ENCODE data around the gene ACTN1.

ACTN1 gene

DNA sequence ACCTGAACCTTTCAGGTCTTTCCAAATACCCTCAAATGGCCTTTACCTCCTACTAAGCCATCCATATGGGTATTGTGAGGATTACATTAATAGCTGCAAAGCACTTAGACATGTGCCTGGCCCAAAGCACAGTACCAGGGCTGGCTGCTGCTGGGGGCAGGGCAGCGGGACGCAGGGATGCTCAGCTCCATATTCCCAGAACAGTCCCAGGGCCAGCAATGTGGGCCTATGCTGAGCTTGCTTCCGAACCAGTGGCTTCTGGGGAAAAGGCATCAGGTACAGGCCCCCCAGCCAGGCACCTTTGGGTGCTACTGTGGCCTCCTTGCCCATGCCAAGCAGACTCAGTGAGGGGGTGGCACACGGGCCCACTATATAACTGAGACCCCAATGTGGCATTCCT is 10.4 kb downstream of the ACTN1 start:
- DNase-seq = no peak

DNA sequence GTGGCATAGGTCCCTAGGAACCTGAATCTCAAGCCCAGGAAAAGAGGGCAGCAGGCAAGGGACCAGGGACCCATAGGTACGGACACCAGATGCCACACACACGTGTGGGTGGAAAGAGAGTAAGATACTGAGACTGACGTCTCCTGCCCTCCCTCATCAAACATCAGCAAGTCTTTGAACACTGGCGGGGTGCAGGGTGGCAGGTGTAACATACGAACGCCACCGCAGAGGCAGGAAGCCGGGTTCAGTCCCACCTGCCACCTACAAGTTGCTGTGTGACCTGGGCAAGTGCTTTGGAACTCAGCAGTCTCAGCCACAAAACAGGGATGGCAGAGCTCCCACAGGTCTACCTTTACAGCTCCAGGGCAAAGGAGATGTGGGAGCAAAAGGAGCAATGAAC is 11.1 kb downstream of the ACTN1 start:
- DNase-seq = peak; percentile 12

DNA sequence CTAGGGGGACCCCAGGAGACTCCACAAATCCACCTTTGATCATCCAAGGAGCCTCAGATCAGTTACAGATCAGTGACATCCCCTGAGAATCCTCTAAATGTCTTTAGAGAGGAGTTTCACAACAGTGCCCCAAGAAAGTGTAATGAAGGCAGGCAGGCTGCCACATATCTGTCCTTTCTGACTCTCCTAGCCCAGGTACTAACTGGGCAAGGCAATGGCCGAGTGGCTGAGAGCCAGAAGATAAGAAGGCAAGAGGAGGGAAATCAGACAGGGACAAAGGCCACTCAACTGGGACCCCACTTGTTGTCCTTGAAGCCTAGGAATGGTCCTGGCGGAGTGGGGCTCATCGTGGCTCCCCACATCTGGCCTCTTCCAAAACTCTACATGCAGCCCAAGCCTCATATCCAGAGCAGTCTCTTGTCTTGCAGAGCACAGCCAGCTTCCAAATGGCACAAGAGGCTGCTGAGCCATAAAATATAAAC is 11.6 kb downstream of the ACTN1 start:
- DNase-seq = no peak

DNA sequence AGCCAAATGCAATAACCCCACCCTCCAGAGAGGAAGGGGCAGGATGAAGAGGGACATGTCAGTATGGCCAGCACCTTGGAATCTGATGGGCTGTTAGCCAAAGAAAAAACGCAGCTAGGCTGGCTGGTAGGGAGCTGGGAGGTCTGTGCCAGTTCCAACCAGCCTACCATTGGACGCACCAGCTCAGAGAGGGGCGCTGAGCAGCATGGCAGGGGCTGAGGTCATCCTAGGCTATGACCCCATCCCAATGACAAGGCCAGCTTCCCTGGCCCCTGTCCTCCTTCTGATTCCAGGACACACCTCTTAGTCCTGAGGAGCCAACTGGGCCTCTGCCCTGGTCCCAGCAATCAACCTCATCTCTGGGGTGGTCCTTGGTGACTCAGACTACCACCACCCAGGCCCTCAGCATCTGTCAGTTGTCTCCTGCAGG is 12.2 kb downstream of the ACTN1 start:
- no peak for DNase-seq

DNA sequence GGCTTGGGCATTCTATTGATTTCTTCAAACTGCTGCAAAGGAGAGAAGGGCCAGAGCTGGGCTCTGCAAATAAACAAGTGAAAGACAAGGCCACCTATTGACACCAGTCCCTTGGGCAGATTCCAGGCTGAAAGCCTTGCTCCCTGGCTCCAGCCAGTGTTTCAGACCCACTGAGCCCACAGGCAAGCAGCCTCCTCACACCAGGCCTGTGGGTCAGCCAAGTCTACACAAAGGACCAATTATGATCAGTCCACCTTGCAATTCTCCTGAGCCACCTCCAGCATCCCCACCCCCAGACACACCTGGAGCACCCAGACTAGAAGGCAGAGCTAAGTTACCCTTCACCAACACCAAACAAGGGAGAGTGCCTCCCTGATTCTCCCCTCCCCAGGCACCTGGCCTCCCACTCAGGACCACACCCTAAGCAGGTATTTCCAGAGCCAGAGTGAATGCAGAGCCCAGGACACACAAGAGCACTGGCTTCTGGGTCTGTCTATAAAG is 13.8 kb downstream of the ACTN1 start:
- DNase-seq = no peak

DNA sequence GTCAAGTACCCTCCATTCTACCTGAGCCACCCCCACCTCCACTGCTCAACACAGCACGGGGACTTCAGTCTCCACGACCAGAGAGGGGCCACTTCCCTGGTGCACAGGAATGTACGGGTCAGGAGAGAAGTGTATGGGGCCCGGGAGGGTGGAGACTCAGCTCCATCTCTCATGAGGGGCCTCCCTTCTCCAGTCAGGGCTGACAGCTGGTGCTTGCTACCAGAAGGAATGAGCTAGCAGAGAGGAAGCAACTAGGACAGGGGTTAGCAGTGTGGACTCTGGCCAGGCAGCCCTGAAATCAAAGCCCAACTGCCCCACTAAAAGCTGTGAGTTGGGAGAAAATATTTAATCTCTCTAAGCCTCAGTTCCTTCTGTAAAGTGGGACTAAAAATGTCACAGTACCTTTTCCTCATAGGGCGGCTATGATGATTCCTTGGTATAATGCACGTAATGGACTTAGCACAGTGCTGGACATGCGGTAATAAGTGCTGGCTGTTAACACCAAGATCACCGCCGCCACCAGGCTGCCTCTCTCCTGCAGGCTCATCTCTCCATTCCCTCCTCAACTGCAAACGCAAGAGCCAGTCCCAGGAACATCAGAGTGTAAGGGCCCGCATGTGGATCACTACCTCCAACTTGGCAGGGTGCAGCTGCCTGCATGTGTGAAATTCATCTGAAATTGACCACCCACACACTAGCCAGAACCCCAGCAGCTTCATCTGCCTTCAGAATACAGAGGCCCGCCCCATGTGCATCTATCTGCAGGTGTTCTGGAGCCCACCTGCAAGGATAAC is 14.6 kb downstream of the ACTN1 start:
- DNase-seq = no peak

DNA sequence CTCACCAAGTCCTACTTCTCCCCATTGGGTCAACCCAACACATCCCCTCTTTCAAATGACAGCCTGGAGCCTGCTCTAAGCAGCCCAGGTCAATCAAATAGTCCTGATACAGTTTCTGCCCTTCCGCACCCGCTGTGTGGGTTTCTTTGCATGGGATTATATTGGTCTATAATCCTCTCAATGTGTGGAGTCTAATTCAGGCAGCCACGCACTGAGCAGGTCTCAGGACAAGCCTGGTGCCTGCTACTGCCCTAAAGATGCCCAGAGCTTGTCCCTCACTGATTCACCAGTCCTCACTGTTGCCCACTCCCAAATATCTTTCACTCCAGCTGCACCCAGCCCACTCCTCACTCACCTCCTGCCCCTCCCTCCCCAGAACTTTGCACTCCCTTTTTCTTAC is 16.4 kb downstream of the ACTN1 start:
- no peak for DNase-seq

DNA sequence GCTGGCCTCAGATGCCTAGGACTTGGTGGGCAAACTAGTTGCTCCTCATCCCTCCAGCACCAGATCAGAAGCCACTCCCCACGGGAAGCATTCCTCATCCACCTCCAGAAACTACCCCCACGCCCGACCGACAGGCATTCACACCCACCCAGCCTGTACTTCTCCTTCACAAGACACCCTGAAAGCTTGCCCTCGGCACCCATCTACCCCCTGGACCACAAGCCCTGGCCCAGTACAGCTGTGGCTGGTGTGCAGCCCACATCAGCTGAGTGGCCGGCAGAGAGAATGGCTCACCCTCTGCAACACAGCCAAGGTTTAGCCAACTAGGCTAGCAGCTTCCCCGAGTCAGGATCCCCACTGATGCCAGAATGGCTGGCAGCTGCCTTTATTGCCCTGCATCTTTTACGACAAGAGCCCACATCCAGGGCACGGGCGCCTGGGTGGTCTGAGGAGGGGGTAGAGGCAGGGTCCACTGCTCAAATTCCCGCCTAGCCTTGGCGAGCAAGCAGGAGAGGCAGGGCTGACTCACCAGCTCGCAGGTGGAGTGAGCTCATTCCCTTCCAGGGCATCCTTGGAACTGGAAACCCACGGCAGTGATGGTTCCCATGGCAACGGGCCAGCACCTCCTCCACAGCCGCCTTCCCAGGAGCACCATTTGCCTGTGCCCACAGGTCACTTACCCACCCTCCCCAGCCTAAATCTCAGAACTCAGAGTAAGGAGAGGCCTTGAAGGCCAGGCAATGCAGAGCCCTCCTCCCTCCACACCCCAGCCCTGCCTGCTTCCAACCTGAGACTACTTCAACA is 17.1 kb downstream of the ACTN1 start:
- no peak for DNase-seq

DNA sequence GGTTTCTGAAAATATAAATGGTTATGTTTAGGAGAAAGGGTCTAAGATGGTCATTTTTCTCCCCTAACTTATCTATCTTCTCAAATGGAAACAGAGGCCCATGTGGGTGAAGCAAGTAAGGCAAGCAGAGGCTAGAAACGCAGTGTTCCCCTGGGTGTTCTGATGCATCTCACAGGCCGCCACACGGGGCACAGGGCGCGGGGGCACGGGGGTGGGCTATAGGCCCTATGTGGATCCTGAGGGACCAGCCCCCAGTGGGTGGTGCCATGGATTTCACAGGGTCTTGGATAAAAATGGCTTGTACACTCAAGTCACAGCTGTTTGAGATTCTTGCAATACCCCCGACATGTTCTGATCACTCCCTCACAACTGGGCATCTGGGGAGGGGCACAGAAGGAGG is 17.7 kb downstream of the ACTN1 start:
- DNase-seq = no peak

DNA sequence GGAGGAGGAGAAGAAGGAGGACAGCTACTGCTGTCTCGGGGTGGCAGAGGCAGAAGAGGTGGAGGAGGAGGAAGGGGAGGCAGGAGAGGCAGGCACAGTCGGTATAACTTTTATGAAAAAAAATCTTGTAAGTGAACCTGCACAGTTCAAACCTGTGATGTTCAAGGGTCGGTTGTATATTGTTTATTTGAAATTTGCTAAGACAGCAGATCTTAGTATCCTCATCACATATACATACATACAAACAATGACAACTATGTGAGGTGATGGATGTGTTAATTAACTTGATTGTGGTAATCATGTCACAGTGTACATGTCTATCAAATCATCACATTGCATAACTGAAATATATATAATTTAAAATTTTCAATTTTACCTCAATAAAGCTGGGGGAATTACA is 19.0 kb downstream of the ACTN1 start:
- no peak for DNase-seq

DNA sequence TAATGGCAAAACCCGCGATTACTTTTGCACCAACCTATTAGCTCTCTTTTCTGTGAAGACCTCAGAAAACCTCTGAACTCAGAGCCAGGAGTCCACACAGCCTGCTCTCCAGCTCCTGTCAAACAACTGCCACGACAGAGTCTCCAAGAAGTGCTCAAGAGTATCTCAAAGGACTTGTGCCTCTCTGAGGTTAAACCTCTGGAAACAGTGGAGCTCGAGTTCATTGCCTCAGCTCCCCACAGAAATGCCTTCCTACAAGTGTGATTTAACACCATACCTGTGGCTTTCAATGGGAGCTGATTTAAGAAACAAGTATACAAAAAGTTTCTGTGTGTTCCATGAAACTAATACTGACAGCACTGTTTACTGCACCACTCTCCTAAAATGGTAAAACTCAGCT is 20.1 kb downstream of the ACTN1 start:
- DNase-seq = no peak

DNA sequence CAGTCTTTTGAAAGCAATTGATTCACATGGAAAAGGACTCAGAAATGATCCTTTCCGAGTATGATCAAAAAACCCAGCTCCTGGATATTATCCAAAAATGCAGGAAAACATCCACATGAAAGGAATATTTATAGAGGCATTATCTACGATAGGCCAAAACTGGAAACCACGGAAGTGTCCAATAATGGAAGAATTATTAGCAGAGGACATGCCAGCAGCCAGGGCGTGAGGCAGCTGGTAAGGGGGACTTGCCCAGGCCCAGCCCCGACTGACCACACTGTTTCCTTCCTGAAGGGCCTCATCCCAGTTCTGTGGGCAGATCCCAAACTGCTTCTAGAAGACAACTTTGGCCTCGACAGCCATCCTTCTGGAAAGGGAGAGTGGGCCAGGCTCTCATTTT is 20.5 kb downstream of the ACTN1 start:
- DNase-seq = no peak

DNA sequence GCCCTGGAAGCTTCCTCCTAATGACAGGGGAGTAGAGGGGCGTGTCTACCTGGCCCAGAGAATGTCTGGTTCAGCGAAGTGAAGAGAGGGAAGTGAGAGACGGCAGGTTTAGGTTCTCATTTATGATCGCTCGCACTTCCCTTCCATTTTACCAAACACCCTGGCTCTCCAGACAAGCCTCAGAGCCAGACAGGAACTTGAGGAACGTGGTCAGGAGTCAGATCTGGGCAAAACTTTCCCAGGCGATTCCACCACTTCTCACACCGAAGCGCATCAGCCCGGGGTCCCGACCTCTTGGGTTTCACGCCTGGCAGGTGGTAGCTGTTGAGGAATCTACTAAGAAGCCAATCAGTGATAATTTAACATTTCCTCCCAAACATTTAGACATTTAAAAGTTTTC is 21.3 kb downstream of the ACTN1 start:
- DNase-seq = no peak

DNA sequence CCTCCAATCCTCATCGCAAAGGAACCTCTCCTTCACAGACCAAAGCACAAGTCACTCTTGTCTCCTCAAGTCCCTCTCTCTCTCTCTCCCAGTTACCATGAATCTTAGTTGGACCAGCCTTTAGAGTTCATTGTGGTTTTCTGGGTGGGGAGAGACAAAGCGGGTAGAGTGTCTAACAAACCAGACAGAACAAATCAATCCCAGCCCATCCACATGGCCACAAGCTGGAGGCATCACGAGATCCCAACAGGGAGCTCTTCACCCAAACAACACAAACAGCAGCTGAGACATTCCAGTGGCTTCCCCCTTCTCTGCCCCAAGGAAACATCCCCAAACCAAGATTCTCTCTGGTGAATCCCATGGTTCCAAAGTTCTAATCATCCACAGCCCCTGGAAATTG is 22.4 kb downstream of the ACTN1 start:
- DNase-seq = no peak

DNA sequence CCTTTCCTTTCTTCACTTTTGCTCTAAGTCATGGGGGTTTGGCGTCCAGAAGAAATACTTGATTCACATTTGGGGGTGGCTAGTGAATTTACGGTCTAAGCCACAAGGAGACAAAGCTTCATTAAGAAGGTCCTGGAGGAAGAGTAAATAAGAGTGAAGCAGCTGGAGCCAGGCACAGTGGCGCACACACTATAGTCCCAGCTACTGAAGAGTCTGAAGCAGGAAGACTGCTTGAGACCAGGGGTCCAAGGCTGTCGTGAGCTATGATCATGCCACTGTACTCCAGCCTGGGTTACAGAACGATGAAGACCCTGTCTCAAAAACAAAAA is 23.3 kb downstream of the ACTN1 start:
- DNase-seq = no peak

DNA sequence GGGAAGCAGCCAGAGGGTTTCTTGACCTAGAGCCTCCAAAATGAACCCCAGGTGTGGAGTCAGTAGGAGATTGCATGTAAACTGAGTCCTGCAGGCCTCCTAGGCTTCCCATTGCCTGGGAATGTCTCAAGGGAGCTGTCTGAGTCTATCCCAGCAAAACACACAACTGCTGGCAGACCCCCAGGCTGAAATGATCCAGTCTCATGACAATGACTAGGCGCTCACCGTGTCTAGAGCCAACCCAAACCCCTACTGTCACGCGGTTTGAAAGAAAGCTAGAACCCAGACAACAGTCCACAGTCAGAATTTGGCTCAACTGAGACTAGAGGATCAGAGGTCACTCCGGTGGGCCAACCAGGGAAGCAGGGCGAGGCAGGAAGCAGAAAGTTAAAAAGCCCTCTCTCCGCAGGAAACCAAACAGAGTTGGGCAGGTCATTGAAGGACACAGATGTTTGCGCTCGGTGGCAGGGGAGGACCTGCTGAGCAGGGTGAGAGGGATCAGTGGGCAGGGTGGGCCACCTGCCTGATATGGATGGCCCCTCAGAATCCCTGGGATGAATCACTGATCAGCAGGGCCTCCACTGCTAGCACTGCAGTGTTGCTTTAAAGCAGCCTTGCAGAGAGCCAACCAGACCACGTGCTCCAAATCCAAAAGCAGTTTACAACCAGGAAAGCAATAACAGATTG is 23.8 kb downstream of the ACTN1 start:
- no peak for DNase-seq

DNA sequence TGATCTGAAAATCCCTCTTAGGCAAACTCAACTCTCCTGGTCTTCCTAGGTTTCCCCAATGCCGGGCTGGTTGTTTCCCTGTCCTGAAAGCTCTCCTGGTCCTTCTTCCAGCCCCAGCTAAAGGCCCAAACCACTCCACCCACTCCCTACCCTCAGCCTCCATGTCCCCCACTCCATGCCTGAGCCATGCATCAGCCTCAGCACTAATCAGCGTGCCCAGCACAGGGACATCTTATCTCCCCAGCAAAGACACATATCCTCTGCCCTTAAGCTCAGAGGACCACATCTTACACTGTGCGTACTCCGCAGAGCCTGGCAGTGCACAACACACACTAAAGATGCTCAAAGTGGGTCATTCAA is 25.9 kb downstream of the ACTN1 start:
- DNase-seq = no peak

DNA sequence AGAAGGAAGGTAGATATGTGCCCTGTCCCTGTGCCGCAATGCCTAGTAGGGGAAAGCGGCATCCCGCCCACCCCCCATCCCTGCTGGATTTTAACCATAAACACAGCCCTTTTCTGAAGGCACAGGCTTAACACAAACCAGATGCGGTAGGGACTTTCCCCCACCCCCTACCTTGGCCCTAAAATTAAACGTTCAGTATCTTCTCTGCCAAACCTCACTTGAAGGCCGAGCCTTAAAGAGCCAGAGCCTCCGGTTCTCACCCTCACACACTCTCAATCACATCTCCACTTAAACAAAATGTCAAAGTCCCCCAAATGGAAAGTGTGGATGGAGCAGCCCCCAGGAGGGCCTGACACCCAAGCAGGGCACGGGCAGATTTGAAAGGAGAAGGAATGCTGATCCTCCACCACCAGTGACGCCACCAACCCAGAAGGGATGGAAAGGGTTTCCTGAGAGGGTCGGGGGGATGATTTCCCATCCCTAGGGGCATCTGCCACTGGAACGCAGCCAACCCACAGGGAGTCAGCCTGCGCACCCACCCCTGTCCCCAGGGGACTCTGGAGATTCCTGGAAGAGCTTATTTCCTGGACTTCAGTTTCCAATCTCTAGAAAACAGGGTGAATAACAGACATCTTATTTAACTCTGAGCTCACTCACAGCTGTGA is 26.4 kb downstream of the ACTN1 start:
- DNase-seq = no peak

DNA sequence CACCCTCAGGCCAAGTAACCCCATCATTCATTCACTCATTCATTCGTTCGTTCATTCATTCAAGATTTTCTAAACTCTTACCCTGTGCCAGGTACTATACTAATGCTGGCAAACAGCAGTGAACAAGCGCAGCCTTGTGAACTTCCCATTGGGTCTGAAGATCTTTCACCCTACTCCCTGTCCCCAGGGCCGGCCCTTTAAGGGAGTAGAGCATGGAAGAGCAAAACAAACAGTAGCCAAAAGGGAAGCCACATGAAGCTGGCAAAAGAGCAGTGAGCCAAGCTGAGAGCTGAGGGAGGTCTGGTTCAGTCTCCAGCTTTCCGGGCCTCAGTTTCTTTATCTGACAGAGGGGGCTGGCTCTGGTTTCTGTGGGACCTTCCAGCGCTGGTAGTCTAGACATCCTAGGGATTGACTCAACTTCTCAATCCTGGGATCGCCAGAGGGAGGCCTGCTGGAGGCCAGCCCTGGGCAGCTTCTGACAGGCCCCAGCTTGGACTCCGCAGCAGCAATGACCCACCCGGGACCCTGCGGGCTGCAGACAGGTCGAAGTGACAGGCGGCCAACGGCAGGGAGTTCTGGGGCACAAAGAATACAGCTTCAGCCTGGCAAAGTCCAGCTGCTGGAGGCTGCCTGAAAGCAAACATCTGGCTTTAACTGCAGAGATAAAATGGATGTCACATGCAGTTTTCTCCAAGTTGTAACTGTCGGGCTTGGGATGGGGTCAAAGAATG is 27.1 kb downstream of the ACTN1 start:
- DNase-seq = no peak

DNA sequence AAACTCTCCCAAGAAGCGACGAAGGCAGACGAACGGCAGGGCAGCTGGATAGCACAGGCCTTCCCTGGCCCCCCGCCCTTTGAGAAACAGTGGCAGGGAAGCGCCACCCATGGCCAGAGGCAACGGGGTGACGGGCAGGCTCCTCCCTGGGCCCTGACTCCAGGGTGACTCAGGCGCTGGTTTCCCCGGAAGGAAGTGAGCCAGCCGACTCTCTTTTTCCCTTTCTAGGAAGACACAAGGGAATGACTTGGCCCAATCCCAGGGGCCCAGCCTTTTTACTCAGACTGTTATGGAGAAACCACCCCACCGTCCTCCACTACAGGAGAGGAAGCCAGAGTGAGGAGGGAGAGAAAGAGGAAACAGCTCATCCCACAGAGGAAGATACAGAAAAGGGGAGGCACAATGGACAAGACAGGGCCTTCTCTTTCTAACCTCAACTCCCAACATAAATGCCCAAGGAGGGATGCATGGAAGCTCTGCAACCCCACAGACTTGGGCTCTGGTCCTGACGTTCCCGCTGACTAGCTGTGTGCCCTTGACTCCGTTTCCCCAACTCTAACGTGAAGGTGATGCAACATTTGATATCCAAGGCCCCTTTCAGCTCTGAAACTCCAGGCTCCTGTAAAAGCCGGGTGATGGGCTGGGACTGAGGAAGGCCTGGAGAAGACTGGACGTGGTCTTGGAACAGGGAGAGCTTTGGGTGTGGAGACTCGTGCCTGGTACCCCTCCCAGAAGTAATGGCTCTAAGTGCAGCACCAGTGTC is 27.9 kb downstream of the ACTN1 start:
- DNase-seq = no peak

DNA sequence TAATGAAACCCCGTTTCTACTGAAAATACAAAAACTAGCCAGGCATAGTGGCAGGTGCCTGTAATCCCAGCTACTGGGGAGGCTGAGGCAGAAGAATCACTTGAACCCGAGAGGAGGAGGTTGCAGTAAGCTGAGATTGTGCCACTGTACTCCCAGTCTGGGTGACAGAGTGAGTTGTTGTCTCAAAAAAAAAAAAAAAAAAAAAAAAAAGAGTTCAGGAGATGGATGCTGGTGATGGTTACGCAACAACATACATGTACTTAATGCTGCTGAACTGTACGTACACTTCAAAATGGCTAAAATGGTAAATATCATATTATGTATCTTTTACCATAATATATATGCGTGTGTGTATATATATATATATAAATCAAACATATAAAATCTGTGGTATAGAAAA is 29.0 kb downstream of the ACTN1 start:
- DNase-seq = no peak

DNA sequence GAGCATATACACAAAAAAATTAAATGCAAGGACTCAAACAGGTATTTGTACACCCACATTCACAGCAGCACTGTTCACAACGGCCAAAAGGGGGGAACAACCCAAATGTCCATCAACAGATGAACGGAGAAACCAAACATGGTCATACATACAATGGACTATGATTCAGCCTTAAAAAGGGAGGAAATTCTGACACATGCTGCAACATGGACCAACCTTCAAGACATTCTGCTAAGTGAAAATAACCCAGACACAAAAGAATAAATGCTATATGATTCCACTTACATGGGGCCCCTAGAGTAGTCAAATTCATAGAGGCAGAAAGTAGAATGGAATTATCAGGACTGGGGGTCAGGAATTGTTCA is 29.5 kb downstream of the ACTN1 start:
- no peak for DNase-seq
